Measurements from ENCODE around the gene ZNF771.
A peak's percentile ranks its signal among the peaks of the same experiment; 100 is the strongest.

The ZNF771 gene

GRCh38 chr16:30375864-30376263 is 31.5 kb upstream of the ZNF771 start:
- TF ChIP-seq CTCF (conservative IDR thresholded peaks at IDR 0.05; ENCODE audit: low read depth, low read length): no peak
- DNase-seq (ENCODE audit: low read depth): no peak
- no peak overlapping the region for H3K4me3 ChIP-seq (ENCODE audit: low read length)

- H3K4me3 ChIP-seq (ENCODE audit: low read length): no peak overlapping the region
- DNase-seq (ENCODE audit: low read depth): no peak
These were observed 30.9 kb upstream of the ZNF771 start for GRCh38 chr16:30376461-30376902.

GRCh38 chr16:30377050-30377811 is 30.2 kb upstream of the ZNF771 start:
- no peak for TF ChIP-seq CTCF (conservative IDR thresholded peaks at IDR 0.05; ENCODE audit: low read depth, low read length)
- H3K4me3 ChIP-seq (ENCODE audit: low read length): peak overlapping the region; percentile 54
- DNase-seq (ENCODE audit: low read depth): no peak

More at GRCh38 chr16:30376461-30376902, 30.9 kb upstream of the ZNF771 start:
- TF ChIP-seq CTCF (conservative IDR thresholded peaks at IDR 0.05; ENCODE audit: low read depth, low read length): no peak

- H3K4me3 ChIP-seq (ENCODE audit: low read length): peak overlapping the region; percentile 54
- no peak for TF ChIP-seq CTCF (conservative IDR thresholded peaks at IDR 0.05; ENCODE audit: low read depth, low read length)
These were observed 29.6 kb upstream of the ZNF771 start for GRCh38 chr16:30377812-30378235.

GRCh38 chr16:30378236-30379157 is 28.9 kb upstream of the ZNF771 start:
- peak; percentile 31 for TF ChIP-seq CTCF (conservative IDR thresholded peaks at IDR 0.05; ENCODE audit: low read depth, low read length)
- DNase-seq (ENCODE audit: low read depth): peak; percentile 87
- H3K4me3 ChIP-seq (ENCODE audit: low read length): peak overlapping the region; percentile 71

More at GRCh38 chr16:30377812-30378235, 29.6 kb upstream of the ZNF771 start:
- DNase-seq (ENCODE audit: low read depth): peak; percentile 70

GRCh38 chr16:30379158-30379783 is 28.1 kb upstream of the ZNF771 start:
- DNase-seq (ENCODE audit: low read depth): no peak
- H3K4me3 ChIP-seq (ENCODE audit: low read length): peak overlapping the region; percentile 71
- TF ChIP-seq CTCF (conservative IDR thresholded peaks at IDR 0.05; ENCODE audit: low read depth, low read length): no peak

Data from retinal pigment epithelial cell (primary cell).